ENCODE measurements around the gene CMKLR1.

The CMKLR1 gene

DNA sequence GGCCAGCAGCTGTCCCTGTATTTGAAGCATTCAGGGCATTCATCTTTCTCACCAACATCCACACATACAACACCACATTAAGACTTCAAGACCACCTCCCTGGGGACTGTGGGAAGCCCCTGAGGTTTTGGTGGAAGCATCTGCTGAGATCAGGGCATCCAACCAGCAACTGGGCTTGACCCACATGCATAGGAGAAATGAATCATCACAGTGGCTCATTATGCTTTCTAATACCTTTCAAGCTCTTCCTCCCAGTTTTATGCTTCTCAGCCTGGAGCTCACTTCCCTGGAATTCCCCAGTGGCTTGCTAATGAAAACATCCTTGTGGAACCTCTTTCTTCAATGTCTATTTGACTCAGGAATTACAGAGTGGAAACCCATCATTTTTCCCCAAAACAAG, 21.4 kb upstream of the CMKLR1 start:
- no peak for DNase-seq

- no peak for DNase-seq
These were observed 20.9 kb upstream of the CMKLR1 start for GRCh38 chr12:108360057-108360456.

DNA sequence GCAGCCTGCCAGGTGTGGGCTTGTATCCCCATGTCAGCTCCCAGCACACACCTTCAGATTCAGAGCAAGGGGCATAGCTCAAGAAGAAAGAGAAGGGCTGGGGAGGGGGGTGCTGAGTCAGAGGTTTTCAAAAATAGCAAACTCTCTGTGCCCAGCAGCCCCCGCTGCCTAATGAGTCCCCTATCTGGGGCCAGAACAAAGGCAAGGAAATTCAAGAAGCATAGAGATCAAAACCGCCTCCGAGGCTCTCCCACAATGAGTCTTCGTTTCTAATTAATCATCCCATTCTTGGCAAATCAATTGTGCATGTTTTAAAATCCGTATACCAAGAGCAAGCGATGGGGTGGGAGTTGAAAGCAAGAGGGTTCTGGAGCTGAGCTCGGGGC, 19.5 kb upstream of the CMKLR1 start:
- no peak for DNase-seq

DNA sequence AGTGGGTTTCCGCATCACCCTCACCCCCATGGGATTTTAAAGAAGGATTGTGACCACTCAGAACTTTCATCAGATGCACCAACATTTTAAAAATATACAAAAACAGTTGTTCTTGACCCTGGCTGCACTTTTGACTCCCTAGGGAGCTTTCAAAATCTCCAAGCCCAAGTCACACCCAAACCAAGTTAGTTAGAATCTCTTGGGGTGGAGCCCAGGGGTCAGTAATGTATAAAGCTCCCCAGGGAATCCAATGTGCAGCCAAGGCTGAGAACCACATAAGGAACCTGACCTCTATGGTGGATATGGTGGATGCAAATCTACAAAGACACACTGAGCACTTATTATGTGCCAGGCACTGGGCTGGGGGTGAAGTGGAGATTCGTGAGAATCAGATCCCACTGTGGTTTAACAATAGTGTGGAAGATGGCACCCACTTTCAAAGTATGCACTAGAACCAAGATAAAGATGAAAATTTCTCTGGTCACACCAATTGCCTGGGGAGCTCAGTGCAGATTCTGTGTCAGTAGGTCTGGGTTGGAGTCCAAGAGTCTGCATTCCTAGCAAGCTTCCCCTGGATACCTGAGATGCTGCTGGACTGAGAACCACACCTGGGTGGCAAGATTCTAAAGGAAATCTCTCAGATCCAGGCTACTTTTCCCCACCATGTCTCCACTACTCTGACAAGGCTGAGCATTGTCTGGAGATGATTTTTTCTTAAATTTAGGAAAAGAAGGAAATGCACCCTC, 18.9 kb upstream of the CMKLR1 start:
- no peak for DNase-seq

DNA sequence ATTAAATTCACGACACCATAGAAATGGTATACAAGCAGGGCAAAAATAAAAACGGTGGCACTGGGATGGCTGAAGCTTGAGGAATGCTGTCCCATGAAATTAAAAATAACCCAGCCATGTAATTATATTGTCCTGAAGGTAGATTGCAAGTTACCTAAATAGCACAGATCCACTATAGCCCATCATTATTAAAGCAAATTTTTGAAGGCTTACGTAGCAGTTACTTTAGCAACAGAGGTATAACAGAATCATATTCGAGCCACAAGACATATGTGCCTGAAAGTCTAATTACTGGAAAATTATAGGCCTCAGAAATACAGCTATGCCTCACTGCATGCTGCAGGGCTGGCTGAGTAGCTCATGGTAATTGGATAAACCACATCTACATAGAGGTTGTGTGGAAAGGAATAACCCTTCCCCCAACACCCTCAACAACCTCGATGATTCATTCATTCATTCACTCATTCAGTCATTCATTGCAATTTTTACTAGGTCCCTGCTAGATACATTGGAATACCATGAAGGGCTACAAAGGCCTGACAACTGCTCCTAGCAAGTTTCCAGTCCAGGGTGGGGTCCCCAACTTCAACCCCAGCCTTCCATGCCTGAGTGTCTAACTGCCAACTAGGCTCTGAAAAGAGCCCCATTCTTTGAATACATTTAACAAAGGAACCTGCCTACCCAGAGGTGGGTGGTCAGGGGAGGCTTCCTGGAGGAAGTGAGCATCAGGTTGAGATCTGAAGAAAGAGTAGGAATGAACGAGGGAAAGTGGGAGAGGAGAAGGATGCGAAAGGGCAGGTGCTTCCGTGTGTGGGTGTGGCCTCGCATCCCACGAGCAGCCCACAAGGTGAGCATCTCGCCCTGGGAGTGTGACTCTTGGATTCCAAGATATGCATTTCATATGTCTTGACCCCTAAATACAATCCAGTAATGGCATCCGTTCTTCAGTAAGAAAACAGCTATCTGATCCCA, 18.0 kb upstream of the CMKLR1 start:
- no peak for DNase-seq

- no peak for DNase-seq
These were observed 16.0 kb upstream of the CMKLR1 start for GRCh38 chr12:108355069-108355468.

- no peak for DNase-seq
These were observed 13.5 kb upstream of the CMKLR1 start for GRCh38 chr12:108352591-108352990.

GRCh38 chr12:108350511-108350910, 11.4 kb upstream of the CMKLR1 start:
- no peak for DNase-seq

- DNase-seq = no peak
These were observed 10.2 kb upstream of the CMKLR1 start for GRCh38 chr12:108349278-108349688.

- no peak for DNase-seq
These were observed 9.7 kb upstream of the CMKLR1 start for GRCh38 chr12:108348842-108349241.

- no peak for DNase-seq
These were observed 7.9 kb upstream of the CMKLR1 start for GRCh38 chr12:108346727-108347710.

DNA sequence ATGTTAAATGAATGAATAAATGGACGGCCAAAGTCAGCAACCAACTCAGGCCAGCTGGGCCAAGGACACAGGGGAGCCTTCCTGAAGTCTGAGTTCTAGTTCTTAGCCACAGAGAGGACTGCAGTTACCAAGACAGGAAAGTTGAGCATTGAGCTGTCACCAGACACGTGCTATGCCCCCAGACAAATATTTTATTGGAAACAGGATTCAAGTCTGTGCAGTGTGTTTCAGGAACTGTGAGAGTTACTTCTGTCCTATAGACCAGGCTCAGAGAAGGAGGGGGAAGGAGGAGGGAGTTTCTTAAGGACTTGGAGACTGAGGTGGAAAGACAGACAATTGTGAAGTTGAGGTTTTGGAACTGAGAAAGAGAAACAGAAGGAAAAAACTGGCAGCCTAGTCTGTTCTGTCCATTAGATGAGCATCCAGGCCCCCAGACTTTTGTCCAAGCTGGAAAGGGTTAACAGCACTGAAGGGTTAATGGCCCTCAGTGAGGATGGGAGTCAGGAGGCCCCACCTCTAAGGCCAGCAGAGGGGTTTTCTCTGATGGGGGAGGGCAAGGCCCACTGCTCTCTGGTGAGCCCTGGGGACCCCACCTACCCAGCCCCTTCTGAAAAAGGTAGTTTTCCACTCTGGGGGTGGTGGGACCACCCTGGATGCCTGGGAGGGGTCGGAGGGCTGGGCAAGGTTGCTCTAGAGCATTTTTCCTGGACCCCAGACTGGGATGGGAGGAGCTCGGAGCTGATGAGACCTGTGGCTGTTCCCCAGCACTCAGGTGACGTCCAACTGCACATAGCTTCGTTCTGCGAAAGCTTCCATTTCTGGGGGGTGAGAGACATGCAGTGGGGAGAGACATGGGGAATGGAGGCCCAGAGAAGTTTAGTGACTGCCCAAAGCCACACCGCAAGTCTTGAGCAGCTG, 6.9 kb upstream of the CMKLR1 start:
- no peak for DNase-seq

DNA sequence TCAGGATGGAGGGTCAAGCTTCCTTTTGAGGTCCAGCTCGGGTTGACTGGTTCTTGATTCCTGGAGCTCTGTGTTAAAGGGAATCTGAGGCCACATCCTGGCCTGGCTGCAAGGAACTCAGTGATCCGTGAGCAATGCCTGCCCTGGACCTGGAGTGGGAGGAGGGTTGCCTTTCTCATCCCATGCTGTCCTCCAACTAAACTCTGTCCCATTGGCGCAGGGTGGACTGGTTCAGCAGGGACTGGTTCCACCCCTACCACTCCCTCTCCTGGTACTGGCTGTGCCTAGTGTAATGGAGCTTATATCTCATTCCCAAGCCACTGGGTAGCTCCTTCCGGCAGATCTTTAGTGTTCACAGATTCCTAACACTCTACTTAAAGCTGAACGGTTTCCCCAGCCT, 3.9 kb upstream of the CMKLR1 start:
- no peak for DNase-seq

DNA sequence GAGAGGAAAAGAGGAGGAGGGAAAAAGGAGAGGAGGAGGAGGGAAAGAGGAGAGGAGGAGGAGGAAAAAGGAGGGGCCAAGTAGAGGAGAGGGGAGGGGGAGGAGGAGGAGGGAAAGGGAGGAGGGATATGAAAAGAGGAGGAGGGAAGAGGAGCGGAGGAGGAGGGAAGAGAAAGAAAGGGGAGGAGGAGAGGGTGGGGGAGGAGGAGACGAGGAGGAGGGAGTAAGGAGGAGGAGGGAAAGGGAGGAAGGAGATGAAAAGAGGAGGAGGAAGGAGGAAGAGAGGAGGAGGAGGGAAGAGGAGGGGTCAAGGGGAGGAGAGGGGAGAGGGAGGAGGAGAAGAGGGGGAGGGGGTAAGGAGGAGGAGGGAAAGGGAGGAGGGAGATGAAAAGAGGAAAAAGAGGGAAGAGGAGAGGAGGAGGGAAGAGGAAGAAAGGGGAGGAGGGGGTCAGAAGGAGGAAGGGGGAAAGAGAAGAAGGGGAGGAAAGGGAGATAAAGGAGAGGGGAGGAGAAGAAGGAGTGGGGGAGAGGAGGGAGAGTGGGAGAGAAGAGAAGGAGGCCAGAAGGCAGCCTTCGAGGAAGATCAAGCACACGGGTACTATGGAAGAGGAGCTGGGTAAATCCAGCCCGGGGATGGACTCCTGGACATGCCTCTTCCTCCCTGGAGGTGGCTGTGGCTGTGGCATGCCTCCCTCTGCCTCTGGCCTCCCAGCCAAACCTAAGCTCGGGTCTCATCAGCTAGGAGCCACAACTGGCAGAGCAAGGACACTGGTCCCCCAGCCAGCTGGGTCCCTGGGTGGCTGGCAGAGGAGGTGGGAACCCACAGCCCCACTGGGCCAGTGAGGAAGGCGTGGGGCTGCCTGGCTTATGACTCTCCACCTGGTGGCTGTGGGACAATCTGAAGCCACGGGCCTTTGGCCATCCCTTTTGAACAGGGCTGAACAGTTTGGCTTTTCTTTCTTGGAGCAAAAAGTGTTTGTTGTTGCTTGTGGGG, 3.0 kb upstream of the CMKLR1 start:
- no peak for DNase-seq

- no peak for DNase-seq
These were observed 2.2 kb upstream of the CMKLR1 start for GRCh38 chr12:108341356-108341755.

GRCh38 chr12:108340037-108340436, 926 bp upstream of the CMKLR1 start:
- no peak for DNase-seq

DNA sequence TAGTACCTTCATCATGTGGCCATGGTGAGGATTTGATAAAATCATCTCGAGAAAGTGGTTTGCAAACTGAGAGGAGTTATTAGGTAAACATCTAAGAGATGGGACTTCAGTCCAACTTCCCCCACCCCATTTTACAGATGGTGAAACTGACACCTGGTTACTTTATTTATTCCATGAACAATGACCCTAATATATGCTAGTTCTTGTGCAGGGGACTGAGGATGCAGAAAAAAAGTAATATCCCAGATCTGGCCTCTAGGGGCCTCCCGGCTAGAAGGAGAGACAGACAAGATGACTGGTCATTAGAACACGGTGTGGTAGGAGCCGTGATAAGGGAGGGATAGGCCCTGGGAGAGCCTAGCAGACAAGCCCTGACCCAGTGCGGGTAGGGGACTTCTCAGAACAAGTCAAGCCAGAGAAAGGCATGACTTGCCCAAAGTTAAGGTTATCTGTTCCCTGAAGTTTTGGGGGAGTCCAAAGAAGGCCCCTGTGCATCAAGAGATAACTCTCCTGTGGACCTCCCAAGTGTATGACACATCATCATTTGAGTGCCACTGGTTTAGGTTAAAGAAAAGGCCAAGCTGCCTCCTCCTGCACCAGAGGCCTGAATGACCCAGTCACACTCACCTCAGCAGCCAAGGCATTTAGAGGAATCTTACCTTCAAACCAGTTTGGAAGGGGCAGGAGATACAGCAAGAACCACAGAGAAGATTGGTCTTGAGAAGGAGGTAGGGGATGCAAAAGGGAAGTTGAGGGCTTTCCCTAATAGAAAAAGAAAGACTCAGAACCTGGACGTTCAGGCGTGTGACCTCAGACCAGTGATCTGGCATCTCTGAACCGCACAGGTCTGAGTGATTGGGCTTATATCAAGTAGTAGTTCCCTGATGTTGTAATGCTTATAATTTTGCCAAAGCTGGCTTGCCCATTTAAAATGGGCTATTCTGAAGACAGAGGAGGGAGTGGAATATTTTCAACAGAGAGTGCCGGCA, 1.6 kb downstream of the CMKLR1 start:
- DNase-seq = no peak

DNA sequence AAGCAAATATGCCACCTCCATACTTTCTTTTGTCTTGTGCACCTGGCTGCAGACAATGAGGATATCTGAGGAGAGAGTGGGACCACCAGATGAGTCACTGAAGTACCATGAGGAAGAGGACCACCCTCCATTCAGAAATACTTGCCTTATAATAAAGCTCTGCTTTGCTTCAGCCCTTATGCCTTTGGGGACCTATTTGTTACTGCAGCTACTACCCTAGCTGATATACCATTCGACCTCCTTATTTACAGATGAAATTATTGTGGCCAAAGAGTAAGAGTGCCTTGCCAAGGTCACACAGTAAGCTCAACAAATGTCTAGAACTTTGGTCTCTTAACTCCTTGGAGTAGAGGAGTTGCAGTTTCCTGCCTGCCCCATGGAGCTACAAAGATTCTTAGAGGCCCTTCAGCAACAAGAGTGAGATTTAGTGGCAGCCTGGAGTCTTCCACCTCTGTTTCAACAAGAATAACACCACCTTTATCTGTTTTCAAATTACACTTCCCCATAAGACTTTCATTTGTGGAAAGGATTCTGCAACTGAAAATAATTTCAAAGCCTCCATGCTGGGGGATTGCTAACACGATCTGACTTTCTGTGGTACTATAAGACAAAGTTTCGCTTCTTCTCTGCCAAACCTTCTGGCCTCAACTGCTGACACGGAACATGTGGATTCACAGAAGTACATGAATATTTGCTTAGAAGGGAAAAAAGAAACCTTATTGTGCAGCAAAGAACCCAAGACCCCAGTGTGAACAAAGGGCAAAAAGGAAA, 3.6 kb downstream of the CMKLR1 start:
- no peak for DNase-seq
